Measurements from ENCODE around the gene RAPGEF2. TPM values are rescaled to one million over a fixed set of nuclear protein-coding genes. Genes with fewer than 3 reads are reported as not detected.
A peak's percentile ranks its signal among the peaks of the same experiment; 100 is the strongest.

The RAPGEF2 gene
- total RNA-seq, 3 donors from 2014 or later: 47.0 to 84.0 (median 51.5) TPM

GRCh38 chr4:159258889-159259560 lies 156.1 kb downstream of the RAPGEF2 start:
- no peaks in the 10 kb centered on the region for H3K9me3 ChIP-seq
- H3K27me3 ChIP-seq: no peaks in the 10 kb centered on the region
- intact Hi-C loops (cut with DNase I; ENCODE audit: low total_unique reads): no loop called here
- H3K4me3 ChIP-seq: no peak overlapping the region
- DNase-seq (ENCODE audit: low spot score in 2 of 2): no peak
- TF ChIP-seq POLR2AphosphoS5 (IDR thresholded peaks at IDR 0.05): no peak
- no peak for TF ChIP-seq POLR2A (IDR thresholded peaks at IDR 0.05)
- no peak for TF ChIP-seq CTCF (IDR thresholded peaks at IDR 0.05)
- no peaks in the 10 kb centered on the region for H3K36me3 ChIP-seq
- no peak overlapping the region for H3K27ac ChIP-seq
- no peaks in the 10 kb centered on the region for H3K4me1 ChIP-seq

- DNase-seq (ENCODE audit: low spot score in 2 of 2): no peak
- intact Hi-C loops (cut with DNase I; ENCODE audit: low total_unique reads): no loop called here
- H3K4me3 ChIP-seq: no peak overlapping the region
- H3K4me1 ChIP-seq: no peaks in the 10 kb centered on the region
- no peak overlapping the region for H3K27ac ChIP-seq
- TF ChIP-seq POLR2A (IDR thresholded peaks at IDR 0.05) (no peak), POLR2AphosphoS5 (IDR thresholded peaks at IDR 0.05) (no peak), CTCF (IDR thresholded peaks at IDR 0.05) (no peak)
- no peaks in the 10 kb centered on the region for H3K9me3 ChIP-seq
- no peaks in the 10 kb centered on the region for H3K36me3 ChIP-seq
- no peaks in the 10 kb centered on the region for H3K27me3 ChIP-seq
Observed at GRCh38 chr4:159264057-159264456, 161.2 kb downstream of the RAPGEF2 start.

GRCh38 chr4:159266981-159267868 lies 164.3 kb downstream of the RAPGEF2 start:
- Histone ChIP-seq H3K9me3 (no peaks in the 10 kb centered on the region), H3K4me1 (no peaks in the 10 kb centered on the region), H3K36me3 (no peaks in the 10 kb centered on the region), H3K27ac (peak overlapping the region in 1 of 2 donors; percentile 5), H3K4me3 (peak overlapping the region; percentile 4 to 18 (median 17)), H3K27me3 (no peaks in the 10 kb centered on the region)
- DNase-seq (ENCODE audit: low spot score in 2 of 2): no peak
- TF ChIP-seq POLR2A (IDR thresholded peaks at IDR 0.05): no peak
- no peak for TF ChIP-seq POLR2AphosphoS5 (IDR thresholded peaks at IDR 0.05)
- TF ChIP-seq CTCF (IDR thresholded peaks at IDR 0.05): no peak
- intact Hi-C loops (cut with DNase I; ENCODE audit: low total_unique reads): no loop called here

- Histone ChIP-seq H3K36me3 (no peaks in the 10 kb centered on the region), H3K27me3 (no peaks in the 10 kb centered on the region), H3K9me3 (no peaks in the 10 kb centered on the region), H3K4me1 (no peaks in the 10 kb centered on the region), H3K27ac (no peak overlapping the region), H3K4me3 (peak overlapping the region in 1 of 3 donors; percentile 18)
- intact Hi-C loops (cut with DNase I; ENCODE audit: low total_unique reads): no loop called here
- TF ChIP-seq POLR2A (IDR thresholded peaks at IDR 0.05) (no peak), CTCF (IDR thresholded peaks at IDR 0.05) (no peak), POLR2AphosphoS5 (IDR thresholded peaks at IDR 0.05) (no peak)
- DNase-seq (ENCODE audit: low spot score in 2 of 2): no peak
Observed at GRCh38 chr4:159267869-159268285, 165.0 kb downstream of the RAPGEF2 start.

GRCh38 chr4:159268607-159269006 lies 165.7 kb downstream of the RAPGEF2 start:
- Histone ChIP-seq H3K9me3 (no peaks in the 10 kb centered on the region), H3K36me3 (no peaks in the 10 kb centered on the region), H3K27ac (no peak overlapping the region), H3K4me1 (no peaks in the 10 kb centered on the region), H3K27me3 (no peaks in the 10 kb centered on the region), H3K4me3 (no peak overlapping the region)
- intact Hi-C loops (cut with DNase I; ENCODE audit: low total_unique reads): no loop called here
- TF ChIP-seq POLR2AphosphoS5 (IDR thresholded peaks at IDR 0.05): no peak
- TF ChIP-seq CTCF (IDR thresholded peaks at IDR 0.05): no peak
- TF ChIP-seq POLR2A (IDR thresholded peaks at IDR 0.05): no peak
- no peak for DNase-seq (ENCODE audit: low spot score in 2 of 2)

All from breast epithelium (tissue), 4 donors.